GM18526 (cell line): ENCODE measurements around the gene TMEM145.

Experiments
- POLR2A ChIP-seq: IDR thresholded peaks from 3 replicates; pipeline ENCODE4 v1.6.1; 2011; ENCODE audit not compliant: insufficient read length; ENCODE audit errors: extremely low read depth

Gene TMEM145

GRCh38 chr19:42333018-42333417, 19.9 kb downstream of the TMEM145 start:
- no peak for TF ChIP-seq POLR2A

- no peak for TF ChIP-seq POLR2A
Observed at GRCh38 chr19:42333975-42334696, 21.0 kb downstream of the TMEM145 start.

- TF ChIP-seq POLR2A = no peak
Observed at GRCh38 chr19:42334697-42335373, 21.7 kb downstream of the TMEM145 start.

- no peak for TF ChIP-seq POLR2A
Observed at GRCh38 chr19:42335374-42335936, 22.3 kb downstream of the TMEM145 start.

- no peak for TF ChIP-seq POLR2A
Observed at GRCh38 chr19:42335971-42336370, 22.9 kb downstream of the TMEM145 start.

GRCh38 chr19:42343344-42344110, 30.4 kb downstream of the TMEM145 start:
- TF ChIP-seq POLR2A = no peak

GRCh38 chr19:42344336-42344893, 31.3 kb downstream of the TMEM145 start:
- no peak for TF ChIP-seq POLR2A

GRCh38 chr19:42345191-42345812, 32.2 kb downstream of the TMEM145 start:
- TF ChIP-seq POLR2A = no peak

- no peak for TF ChIP-seq POLR2A
Observed at GRCh38 chr19:42348211-42348610, 35.1 kb downstream of the TMEM145 start.

- TF ChIP-seq POLR2A = no peak
Observed at GRCh38 chr19:42349378-42350107, 36.4 kb downstream of the TMEM145 start.

- no peak for TF ChIP-seq POLR2A
Observed at GRCh38 chr19:42350417-42350816, 37.3 kb downstream of the TMEM145 start.

GRCh38 chr19:42351079-42351735, 38.1 kb downstream of the TMEM145 start:
- TF ChIP-seq POLR2A = no peak
